DND-41 (cell line): ENCODE data around the gene TMEFF2.

Experiments used
- ATAC-seq: fragments of 200-7000 bp; cut with Tn5 transposase; 3 replicates; pipeline ENCODE4 v1.9.1; 2021; ENCODE audit warnings: low read depth; ENCODE audit not compliant: insufficient read depth
- DNase-seq: peaks from one replicate; pipeline ENCODE4 v3.0.0-alpha.2; 2020
- H2AFZ ChIP-seq: 2 replicates; pipeline ENCODE4 v1.6.0; 2012; ENCODE audit warnings: low read depth, low read length
- H3K27ac ChIP-seq: 2 replicates; pipeline ENCODE4 v1.5.1; 2012; ENCODE audit warnings: low read length, inconsistent platforms
- H3K27me3 ChIP-seq: fragments of 200-600 bp; sonication (generic); 2 replicates; pipeline ENCODE4 v1.6.0; 2012; ENCODE audit warnings: low read length, mild to moderate bottlenecking, inconsistent platforms; ENCODE audit not compliant: insufficient read depth, poor library complexity
- H3K36me3 ChIP-seq: 2 replicates; pipeline ENCODE4 v1.5.1; 2012; ENCODE audit warnings: low read length, inconsistent platforms; ENCODE audit not compliant: insufficient read depth
- H3K4me1 ChIP-seq: 2 replicates; pipeline ENCODE4 v1.5.1; 2012; ENCODE audit warnings: mild to moderate bottlenecking, low read length; ENCODE audit not compliant: insufficient read depth
- H3K4me2 ChIP-seq: 2 replicates; pipeline ENCODE4 v1.6.0; 2012; ENCODE audit warnings: mild to moderate bottlenecking, moderate library complexity, low read length, inconsistent platforms; ENCODE audit not compliant: insufficient read depth
- H3K4me3 ChIP-seq, 2 experiments: fragments of 200-600 bp in 1 of 2; shearing (Covaris generic) in 1 of 2; 2 replicates each; pipeline ENCODE4 v1.5.1; 2012 to 2016; ENCODE audit warnings: inconsistent platforms in 2 of 2, low read length in 2 of 2, mild to moderate bottlenecking in 2 of 2, low read depth in 1 of 2, moderate library complexity in 1 of 2
- H3K79me2 ChIP-seq: 2 replicates; pipeline ENCODE4 v1.6.0; 2012; ENCODE audit warnings: low read length, inconsistent platforms; ENCODE audit not compliant: insufficient read depth
- H3K9ac ChIP-seq: 2 replicates; pipeline ENCODE4 v1.6.0; 2012; ENCODE audit warnings: low read depth, mild to moderate bottlenecking, inconsistent platforms, low read length, moderate library complexity
- H3K9me3 ChIP-seq: 2 replicates; pipeline ENCODE4 v1.5.1; 2012; ENCODE audit warnings: low read length, moderate library complexity, mild to moderate bottlenecking, inconsistent platforms; ENCODE audit not compliant: insufficient read depth, severe bottlenecking
- H4K20me1 ChIP-seq: 2 replicates; pipeline ENCODE4 v1.6.0; 2012; ENCODE audit warnings: low read length; ENCODE audit not compliant: insufficient read depth
- EZH2 ChIP-seq: IDR thresholded peaks from 3 replicates; pipeline ENCODE4 v1.6.1; 2012; ENCODE audit warnings: borderline replicate concordance, low read depth, mild to moderate bottlenecking, moderate library complexity, low read length, inconsistent platforms; ENCODE audit not compliant: severe bottlenecking
- TF ChIP-seq, protein P1 (sequence below): IDR thresholded peaks from 2 replicates; pipeline ENCODE4 v1.5.1; 2012; ENCODE audit warnings: borderline replicate concordance, low read length, moderate library complexity, mild to moderate bottlenecking; ENCODE audit not compliant: poor library complexity, severe bottlenecking; ENCODE audit errors: extremely low read depth

TMEFF2 gene

DNA sequence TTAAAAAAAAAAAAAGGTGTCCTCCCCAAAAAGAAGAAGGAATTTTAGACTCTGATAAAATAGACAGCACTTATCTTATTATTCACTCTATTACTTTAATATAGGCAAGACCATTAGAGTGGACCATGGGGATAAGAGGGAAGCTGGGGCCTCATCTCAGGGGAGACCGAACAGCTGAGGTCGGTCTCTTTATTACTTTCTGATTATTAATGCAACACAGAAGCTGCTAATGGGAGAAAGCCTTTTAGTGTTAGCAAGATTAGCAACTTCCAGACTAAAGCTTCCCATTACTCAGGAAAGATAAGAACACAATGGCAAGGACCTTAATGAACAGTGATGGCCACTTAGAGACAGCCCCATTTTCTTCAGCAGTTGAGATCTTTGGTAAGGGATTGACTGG is 135.5 kb downstream of the TMEFF2 start:
- no peak overlapping the region for H3K4me3 ChIP-seq
- H3K27me3 ChIP-seq, result peaks cover 3% of the 10 kb centered on the region

DNA sequence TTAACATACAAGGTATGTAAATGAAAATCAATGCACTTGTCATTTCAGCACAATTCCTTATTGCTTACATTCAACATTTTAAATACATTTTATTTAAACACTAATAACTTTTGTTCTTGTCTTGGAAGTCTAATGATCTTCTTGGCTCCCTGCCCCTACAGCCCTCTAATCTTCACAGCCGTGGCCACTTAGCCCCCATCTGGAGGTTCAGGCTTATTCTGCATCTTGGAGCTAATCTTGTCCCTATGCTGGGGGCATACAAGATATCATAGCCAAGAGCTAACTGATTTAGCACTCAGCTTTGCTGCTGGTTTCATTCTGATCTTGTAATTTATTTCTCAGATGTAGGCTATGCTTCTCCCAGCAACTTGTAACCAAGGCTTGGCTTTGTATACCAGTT is 140.8 kb downstream of the TMEFF2 start:
- DNase-seq, result no peak
- Histone ChIP-seq H3K9me3 (no peaks in the 10 kb centered on the region), H3K27me3 (peaks cover 22% of the 10 kb centered on the region), H3K27ac (no peak overlapping the region), H3K9ac (no peak overlapping the region), H3K4me3 (no peak overlapping the region), H3K36me3 (no peaks in the 10 kb centered on the region), H2AFZ (no peak overlapping the region), H3K4me1 (no peaks in the 10 kb centered on the region), H4K20me1 (no peaks in the 10 kb centered on the region), H3K79me2 (no peaks in the 10 kb centered on the region), H3K4me2 (no peak overlapping the region)
- no peak for ATAC-seq
- TF ChIP-seq, protein P1, sequence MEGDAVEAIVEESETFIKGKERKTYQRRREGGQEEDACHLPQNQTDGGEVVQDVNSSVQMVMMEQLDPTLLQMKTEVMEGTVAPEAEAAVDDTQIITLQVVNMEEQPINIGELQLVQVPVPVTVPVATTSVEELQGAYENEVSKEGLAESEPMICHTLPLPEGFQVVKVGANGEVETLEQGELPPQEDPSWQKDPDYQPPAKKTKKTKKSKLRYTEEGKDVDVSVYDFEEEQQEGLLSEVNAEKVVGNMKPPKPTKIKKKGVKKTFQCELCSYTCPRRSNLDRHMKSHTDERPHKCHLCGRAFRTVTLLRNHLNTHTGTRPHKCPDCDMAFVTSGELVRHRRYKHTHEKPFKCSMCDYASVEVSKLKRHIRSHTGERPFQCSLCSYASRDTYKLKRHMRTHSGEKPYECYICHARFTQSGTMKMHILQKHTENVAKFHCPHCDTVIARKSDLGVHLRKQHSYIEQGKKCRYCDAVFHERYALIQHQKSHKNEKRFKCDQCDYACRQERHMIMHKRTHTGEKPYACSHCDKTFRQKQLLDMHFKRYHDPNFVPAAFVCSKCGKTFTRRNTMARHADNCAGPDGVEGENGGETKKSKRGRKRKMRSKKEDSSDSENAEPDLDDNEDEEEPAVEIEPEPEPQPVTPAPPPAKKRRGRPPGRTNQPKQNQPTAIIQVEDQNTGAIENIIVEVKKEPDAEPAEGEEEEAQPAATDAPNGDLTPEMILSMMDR, result no peak
- no peak for TF ChIP-seq EZH2

More for the DNA sequence above, 135.5 kb downstream of the TMEFF2 start:
- Histone ChIP-seq H3K36me3 (no peaks in the 10 kb centered on the region), H3K27ac (no peak overlapping the region), H3K9me3 (no peaks in the 10 kb centered on the region), H3K9ac (no peak overlapping the region), H3K4me2 (no peak overlapping the region), H3K4me1 (no peaks in the 10 kb centered on the region), H3K79me2 (no peaks in the 10 kb centered on the region), H2AFZ (no peak overlapping the region), H4K20me1 (no peaks in the 10 kb centered on the region)
- TF ChIP-seq EZH2, result no peak
- TF ChIP-seq, protein P1, result no peak
- ATAC-seq (no peak), DNase-seq (no peak)

DNA sequence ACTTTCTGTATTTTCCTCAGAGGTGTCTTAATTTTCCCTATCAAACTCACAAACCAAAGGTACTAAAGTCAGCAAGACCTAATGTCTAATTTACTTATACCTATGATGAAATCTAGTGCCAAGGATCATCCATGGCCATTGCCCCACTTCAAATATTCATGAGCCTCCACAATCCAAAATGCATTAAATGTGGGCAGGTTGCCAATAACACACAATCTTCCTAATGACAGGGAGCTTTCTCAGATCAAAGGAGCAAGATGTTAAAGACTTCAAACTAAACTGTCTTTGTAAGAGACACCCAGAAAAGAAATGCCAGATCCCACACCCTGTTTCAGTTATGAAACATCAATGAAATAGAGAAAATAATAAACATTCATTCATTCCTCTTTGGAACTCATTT is 143.2 kb downstream of the TMEFF2 start:
- Histone ChIP-seq H3K4me1 (no peaks in the 10 kb centered on the region), H3K27ac (no peak overlapping the region), H2AFZ (no peak overlapping the region), H3K79me2 (no peaks in the 10 kb centered on the region), H4K20me1 (no peaks in the 10 kb centered on the region), H3K9ac (no peak overlapping the region), H3K9me3 (no peaks in the 10 kb centered on the region), H3K36me3 (no peaks in the 10 kb centered on the region), H3K27me3 (peaks cover 22% of the 10 kb centered on the region), H3K4me3 (no peak overlapping the region), H3K4me2 (no peak overlapping the region)
- TF ChIP-seq, protein P1, result no peak
- TF ChIP-seq EZH2, result no peak
- ATAC-seq (no peak), DNase-seq (no peak)

DNA sequence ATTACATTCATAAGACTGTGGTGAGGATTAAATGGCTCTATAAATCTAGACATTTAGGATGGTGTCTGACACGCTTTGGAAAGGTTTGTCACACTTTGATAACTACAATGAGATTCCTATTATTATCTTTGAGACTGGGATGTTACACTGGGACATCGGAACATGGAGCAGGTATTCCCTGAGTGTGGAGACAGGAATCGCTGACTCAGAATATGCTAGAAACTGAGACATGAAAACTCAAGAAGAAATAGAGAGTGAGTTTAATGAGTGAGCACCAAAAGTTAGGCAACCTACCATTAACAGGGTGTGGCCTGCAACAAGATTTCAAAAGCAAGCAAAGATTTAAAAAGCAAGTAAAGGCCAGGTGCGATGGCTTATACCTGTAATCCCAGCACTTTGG is 145.4 kb downstream of the TMEFF2 start:
- no peak for ATAC-seq
- Histone ChIP-seq H3K9me3 (no peaks in the 10 kb centered on the region), H3K27ac (no peak overlapping the region), H3K27me3 (peaks cover 20% of the 10 kb centered on the region), H2AFZ (no peak overlapping the region), H3K4me1 (no peaks in the 10 kb centered on the region), H3K36me3 (no peaks in the 10 kb centered on the region), H3K9ac (no peak overlapping the region), H3K4me3 (no peak overlapping the region), H3K4me2 (no peak overlapping the region), H3K79me2 (no peaks in the 10 kb centered on the region), H4K20me1 (no peaks in the 10 kb centered on the region)
- no peak for DNase-seq
- TF ChIP-seq EZH2, result no peak
- TF ChIP-seq, protein P1, result no peak
